HEK293T (cell line): ENCODE data around the gene ADORA1.

Source experiments
- CTCF ChIA-PET: fragments of 350-600 bp; formaldehyde crosslinking; extraction: SDS; loops from one replicate; lab custom pipeline; 2021; ENCODE audit warnings: antibody characterized with exemption, inconsistent platforms; lab: Yijun Ruan, JAX
- POLR2A ChIA-PET: fragments of 350-600 bp; formaldehyde crosslinking; extraction: SDS; loops from one replicate; lab custom pipeline; 2020; ENCODE audit warnings: antibody characterized with exemption, inconsistent platforms; lab: Yijun Ruan, JAX
- DNase-seq: peaks from one replicate; pipeline ENCODE4 v3.0.0; 2012; ENCODE audit warnings: mixed read lengths; ENCODE audit errors: extremely low spot score
- ARNT ChIP-seq: fragments of 450-650 bp; IDR thresholded peaks from 2 replicates; pipeline ENCODE4 v1.6.1; 2017; ENCODE audit warnings: mild to moderate bottlenecking
- BHLHE40 ChIP-seq: fragments of 450-650 bp; IDR thresholded peaks from 2 replicates; pipeline ENCODE4 v1.6.1; 2016; ENCODE audit warnings: mild to moderate bottlenecking, moderate library complexity, borderline replicate concordance
- CTBP1 ChIP-seq: fragments of 450-650 bp; IDR thresholded peaks from 2 replicates; pipeline ENCODE4 v1.6.1; 2016; ENCODE audit warnings: borderline replicate concordance
- ELF4 ChIP-seq: fragments of 450-650 bp; IDR thresholded peaks from 2 replicates; pipeline ENCODE4 v1.6.1; 2017; ENCODE audit warnings: antibody characterized with exemption
- FOXA1 ChIP-seq: fragments of 450-650 bp; IDR thresholded peaks from 2 replicates; pipeline ENCODE4 v1.6.1; 2016; ENCODE audit warnings: mild to moderate bottlenecking
- FOXK2 ChIP-seq: fragments of 450-650 bp; IDR thresholded peaks from 2 replicates; pipeline ENCODE4 v1.6.1; 2016; ENCODE audit warnings: mild to moderate bottlenecking
- FOXM1 ChIP-seq: fragments of 450-650 bp; IDR thresholded peaks from 2 replicates; pipeline ENCODE4 v1.6.1; 2017; ENCODE audit warnings: mild to moderate bottlenecking, borderline replicate concordance
- HDGF ChIP-seq: fragments of 450-650 bp; IDR thresholded peaks from 2 replicates; pipeline ENCODE4 v1.6.1; 2017; ENCODE audit warnings: antibody characterized with exemption, borderline replicate concordance
- L3MBTL2 ChIP-seq: fragments of 450-650 bp; conservative IDR thresholded peaks from 2 replicates; pipeline ENCODE4 v1.6.1; 2016; ENCODE audit warnings: mild to moderate bottlenecking
- LEF1 ChIP-seq: fragments of 450-650 bp; IDR thresholded peaks from 2 replicates; pipeline ENCODE4 v1.6.1; 2017; ENCODE audit warnings: mild to moderate bottlenecking, borderline replicate concordance
- NFRKB ChIP-seq: fragments of 450-650 bp; IDR thresholded peaks from 2 replicates; pipeline ENCODE4 v1.6.1; 2016; ENCODE audit warnings: mild to moderate bottlenecking, moderate library complexity
- SP1 ChIP-seq: fragments of 450-650 bp; IDR thresholded peaks from 2 replicates; pipeline ENCODE4 v1.6.1; 2017
- SUZ12 ChIP-seq: fragments of 450-650 bp; IDR thresholded peaks from 2 replicates; pipeline ENCODE4 v1.6.1; 2016; ENCODE audit warnings: mild to moderate bottlenecking
- TARDBP ChIP-seq: fragments of 450-650 bp; IDR thresholded peaks from 2 replicates; pipeline ENCODE4 v1.6.1; 2016
- ZNF384 ChIP-seq: fragments of 450-650 bp; IDR thresholded peaks from 2 replicates; pipeline ENCODE4 v1.6.1; 2016
- TF ChIP-seq, protein P1 (sequence below): fragments of 450-650 bp; IDR thresholded peaks from 2 replicates; pipeline ENCODE4 v1.6.1; 2016

Gene ADORA1

DNA sequence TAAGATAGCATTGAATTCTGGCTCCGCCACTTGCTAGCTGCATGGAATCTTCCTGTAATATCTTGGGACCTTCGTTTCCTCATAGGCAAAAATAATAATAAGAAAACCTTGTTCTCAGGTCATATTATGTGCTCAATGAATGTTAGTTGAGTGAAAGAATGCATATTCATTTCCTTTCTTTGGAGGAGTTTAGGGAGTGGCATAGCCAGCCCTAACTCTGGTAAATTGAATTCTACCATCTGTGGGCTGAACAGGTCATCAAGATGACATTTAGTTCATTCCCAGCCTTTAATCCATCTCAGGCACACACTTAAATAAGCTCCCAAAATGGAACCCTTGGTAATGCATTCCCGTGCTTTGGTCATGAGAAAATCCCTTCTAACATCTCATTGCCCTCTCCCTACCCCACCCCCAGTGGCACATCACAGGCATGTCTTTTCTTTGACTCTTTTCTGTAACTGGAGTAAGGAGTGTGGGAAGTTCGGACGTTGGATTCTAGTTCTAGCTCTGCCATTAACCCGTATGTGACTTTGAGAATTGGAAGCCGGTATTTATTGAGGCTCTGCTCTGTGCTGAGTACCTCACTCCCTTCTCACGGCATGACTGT, 28.5 kb upstream of the ADORA1 start:
- POLR2A ChIA-PET: no interaction called here
- DNase-seq: no peak
- CTCF ChIA-PET: interaction anchor here (0.7 kb wide), 1 partner anchor 42 kb away, joined by 3 read pairs; no protein-coding TSS in a partner anchor
- TF ChIP-seq ZNF384 (no peak), ARNT (no peak), FOXK2 (no peak), SUZ12 (no peak), FOXM1 (no peak), BHLHE40 (no peak), SP1 (no peak), NFRKB (no peak), CTBP1 (no peak)
- TF ChIP-seq, protein P1, sequence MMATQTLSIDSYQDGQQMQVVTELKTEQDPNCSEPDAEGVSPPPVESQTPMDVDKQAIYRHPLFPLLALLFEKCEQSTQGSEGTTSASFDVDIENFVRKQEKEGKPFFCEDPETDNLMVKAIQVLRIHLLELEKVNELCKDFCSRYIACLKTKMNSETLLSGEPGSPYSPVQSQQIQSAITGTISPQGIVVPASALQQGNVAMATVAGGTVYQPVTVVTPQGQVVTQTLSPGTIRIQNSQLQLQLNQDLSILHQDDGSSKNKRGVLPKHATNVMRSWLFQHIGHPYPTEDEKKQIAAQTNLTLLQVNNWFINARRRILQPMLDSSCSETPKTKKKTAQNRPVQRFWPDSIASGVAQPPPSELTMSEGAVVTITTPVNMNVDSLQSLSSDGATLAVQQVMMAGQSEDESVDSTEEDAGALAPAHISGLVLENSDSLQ: no peak

DNA sequence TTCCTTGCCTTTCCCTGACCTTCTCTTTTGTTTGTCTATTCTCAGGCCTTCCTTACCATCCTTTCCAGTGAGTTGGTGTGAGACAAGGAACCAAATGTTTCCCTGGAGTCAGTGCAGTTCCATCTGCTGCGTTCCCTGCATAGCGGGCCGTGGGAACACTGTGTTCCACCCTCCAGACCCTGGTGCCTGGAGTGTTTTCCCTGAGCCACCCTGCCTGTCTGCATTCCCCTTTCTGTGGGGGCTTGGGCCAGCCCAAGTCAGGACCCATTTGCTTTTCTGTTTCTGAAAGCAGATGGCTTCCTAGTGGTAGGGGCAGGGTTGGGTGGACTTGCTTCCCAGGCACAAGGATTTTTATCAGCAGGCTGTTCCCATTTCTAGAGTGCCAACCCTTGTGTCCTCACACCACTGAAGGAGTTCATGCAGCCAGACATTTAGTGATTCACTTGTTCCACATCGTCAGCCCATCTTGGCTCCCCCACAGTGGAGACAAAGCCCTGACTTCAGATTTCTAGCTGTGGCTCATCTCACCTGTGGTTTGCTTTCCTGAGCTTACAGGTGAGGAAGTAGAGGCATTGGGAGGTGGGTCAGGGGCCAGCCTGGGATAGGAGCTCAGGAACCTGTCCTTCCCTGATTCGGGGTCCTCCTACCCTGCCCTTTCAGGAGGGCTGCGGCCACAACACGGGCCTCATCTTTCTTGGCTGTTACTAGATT, 27.6 kb upstream of the ADORA1 start:
- no peak for TF ChIP-seq ZNF384
- TF ChIP-seq NFRKB: no peak
- no peak for TF ChIP-seq LEF1
- no peak for TF ChIP-seq FOXM1
- TF ChIP-seq ELF4: no peak
- no peak for TF ChIP-seq L3MBTL2
- no peak for TF ChIP-seq HDGF
- no peak for TF ChIP-seq CTBP1
- TF ChIP-seq FOXK2: no peak
- no peak for TF ChIP-seq FOXA1
- no peak for TF ChIP-seq ARNT
- TF ChIP-seq TARDBP: no peak
- no peak for DNase-seq
- POLR2A ChIA-PET: no interaction called here
- CTCF ChIA-PET: no interaction called here

DNA sequence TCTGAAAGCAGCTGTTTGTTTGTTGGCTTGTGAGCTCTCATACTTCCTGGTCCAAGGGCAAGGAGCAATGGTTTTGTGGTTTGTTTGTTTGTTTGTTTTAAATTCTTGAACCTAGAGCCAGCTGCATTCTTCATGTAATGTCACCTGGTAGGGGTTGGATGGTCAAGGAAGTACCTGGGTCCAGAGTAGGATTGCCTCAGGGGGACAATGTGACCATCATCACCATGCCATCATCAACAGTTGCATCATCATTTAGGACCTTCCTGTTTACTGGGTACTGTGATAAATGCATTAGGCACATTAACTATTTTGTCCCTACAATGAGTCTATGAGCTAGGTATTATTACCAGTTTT, 27.0 kb upstream of the ADORA1 start:
- ChIA-PET CTCF (no interaction called here), POLR2A (no interaction called here)
- no peak for DNase-seq
- TF ChIP-seq ARNT: no peak
- no peak for TF ChIP-seq BHLHE40
- no peak for TF ChIP-seq L3MBTL2
- TF ChIP-seq LEF1: no peak
- TF ChIP-seq ELF4: no peak
- TF ChIP-seq, protein P1: no peak
- TF ChIP-seq HDGF: no peak
- no peak for TF ChIP-seq NFRKB

DNA sequence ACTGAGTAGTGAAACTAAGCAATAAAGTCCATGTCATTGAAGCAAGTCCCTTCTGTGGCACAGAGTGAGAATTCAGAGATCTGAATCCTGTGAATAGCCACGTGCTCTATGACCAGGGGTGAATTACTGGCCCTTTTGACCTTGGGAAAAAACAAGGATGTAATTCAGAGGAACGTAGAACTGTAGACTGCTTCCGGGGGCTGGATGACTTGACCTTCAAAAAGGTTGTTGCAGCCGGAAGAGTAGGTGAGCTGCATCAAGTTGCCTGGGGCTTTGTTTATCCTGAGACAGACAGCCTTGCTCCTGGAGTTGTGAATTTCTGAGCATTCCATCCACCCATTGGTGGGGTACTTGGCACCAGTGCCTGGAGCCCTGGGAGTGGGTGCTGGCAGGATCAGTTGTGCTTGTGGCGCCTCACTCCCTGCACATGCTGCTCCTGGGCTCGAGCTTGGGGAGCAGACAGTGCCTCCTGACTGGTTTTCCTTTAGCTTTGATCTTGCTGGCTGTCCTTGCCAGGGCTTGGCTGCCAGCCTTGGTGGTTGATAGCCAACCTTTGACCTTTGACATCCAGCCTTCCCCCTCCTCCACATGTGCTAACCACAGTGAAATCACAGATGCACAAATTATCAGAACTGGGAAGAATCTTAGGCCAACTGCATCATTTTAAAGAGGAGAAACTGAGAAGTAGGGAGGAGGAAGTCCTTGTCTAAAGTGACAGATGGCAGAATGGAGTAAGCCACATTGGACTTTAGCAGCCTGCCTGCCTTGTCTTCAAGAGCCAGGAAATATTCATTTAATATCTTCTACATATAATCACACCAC, 25.5 kb upstream of the ADORA1 start:
- ChIA-PET POLR2A (no interaction called here), CTCF (no interaction called here)
- no peak for DNase-seq
- TF ChIP-seq HDGF (no peak), ARNT (no peak), SP1 (no peak), SUZ12 (no peak), CTBP1 (no peak), BHLHE40 (no peak), ZNF384 (no peak)
- TF ChIP-seq, protein P1: no peak

DNA sequence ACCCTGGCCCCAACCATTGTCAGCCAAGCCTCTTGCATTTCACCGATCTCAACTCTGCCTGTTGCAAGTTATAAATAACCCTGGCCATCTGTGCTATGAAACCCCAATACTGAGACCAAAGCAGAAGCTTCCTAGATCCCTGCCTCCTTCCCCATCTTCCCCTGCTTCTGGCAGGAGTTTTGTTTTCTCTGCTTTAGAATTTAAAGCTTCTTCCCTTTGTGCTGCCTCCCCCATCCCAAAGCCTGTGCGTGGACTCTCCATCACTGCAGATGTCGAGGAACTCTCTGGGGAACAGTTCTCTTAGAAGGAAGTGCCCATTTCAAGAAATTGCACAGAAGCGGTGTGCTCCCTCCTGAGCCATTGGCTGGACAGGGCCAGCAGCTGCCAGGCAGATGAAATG, 24.3 kb upstream of the ADORA1 start:
- ChIA-PET POLR2A (no interaction called here), CTCF (interaction anchor here (0.6 to 1.0 kb wide), 2 partner anchors 63 to 237 kb away, joined by 3 read pairs; no protein-coding TSS in a partner anchor)
- TF ChIP-seq ZNF384: no peak
- no peak for TF ChIP-seq ELF4
- no peak for TF ChIP-seq TARDBP
- no peak for TF ChIP-seq NFRKB
- TF ChIP-seq FOXK2: no peak
- no peak for TF ChIP-seq LEF1
- TF ChIP-seq FOXA1: no peak
- no peak for TF ChIP-seq BHLHE40
- TF ChIP-seq CTBP1: no peak
- TF ChIP-seq ARNT: no peak
- no peak for TF ChIP-seq FOXM1
- no peak for DNase-seq
